SK-N-SH treated with all-trans-retinoic acid at 6 μM for 48 hours (cell line): ENCODE data around the gene RPRD1A.

Experiments
- ATAC-seq: fragments of 200-7000 bp; cut with Tn5 transposase; 3 replicates; pipeline ENCODE4 v1.9.1; 2020; ENCODE audit warnings: mild to moderate bottlenecking, moderate library complexity
- ARNTL ChIP-seq: fragments of 450-650 bp; formaldehyde crosslinking; IDR thresholded peaks from 2 replicates; pipeline ENCODE4 v1.5.0; 2020; ENCODE audit warnings: low read depth, mild to moderate bottlenecking, moderate library complexity, borderline replicate concordance
- BACH2 ChIP-seq: fragments of 250-450 bp; sonication (Bioruptor Pico); IDR thresholded peaks from 2 replicates; pipeline ENCODE4 v1.9.0; 2021; ENCODE audit warnings: mild to moderate bottlenecking, borderline replicate concordance
- CREB5 ChIP-seq: fragments of 250-450 bp; sonication (Bioruptor Pico); IDR thresholded peaks from 2 replicates; pipeline ENCODE4 v1.5.1; 2020; ENCODE audit warnings: low read depth, mild to moderate bottlenecking, moderate library complexity
- CSDC2 ChIP-seq: fragments of 250-450 bp; sonication (Bioruptor Pico); IDR thresholded peaks from 2 replicates; pipeline ENCODE4 v1.5.0; 2020; ENCODE audit warnings: mild to moderate bottlenecking, moderate library complexity
- CSRNP3 ChIP-seq: fragments of 250-450 bp; sonication (Bioruptor Pico); IDR thresholded peaks from 2 replicates; pipeline ENCODE4 v1.5.1; 2021; ENCODE audit warnings: mild to moderate bottlenecking, moderate library complexity
- GLIS3 ChIP-seq: fragments of 250-450 bp; sonication (Bioruptor Pico); IDR thresholded peaks from 2 replicates; pipeline ENCODE4 v1.5.0; 2020; ENCODE audit warnings: mild to moderate bottlenecking, moderate library complexity
- ISL1 ChIP-seq: fragments of 250-450 bp; sonication (Bioruptor Pico); IDR thresholded peaks from 2 replicates; pipeline ENCODE4 v2.1.2; 2022; ENCODE audit warnings: mild to moderate bottlenecking, moderate library complexity
- OSR1 ChIP-seq: fragments of 250-450 bp; sonication (Bioruptor Pico); IDR thresholded peaks from 2 replicates; pipeline ENCODE4 v1.8.0; 2022; ENCODE audit warnings: moderate library complexity, mild to moderate bottlenecking, inconsistent platforms
- PATZ1 ChIP-seq: fragments of 250-450 bp; sonication (Bioruptor Pico); IDR thresholded peaks from 2 replicates; pipeline ENCODE4 v1.8.0; 2020; ENCODE audit warnings: mild to moderate bottlenecking, moderate library complexity, borderline replicate concordance
- PPARA ChIP-seq: fragments of 250-450 bp; sonication (Bioruptor Pico); IDR thresholded peaks from 2 replicates; pipeline ENCODE4 v1.5.0; 2020; ENCODE audit warnings: mild to moderate bottlenecking, borderline replicate concordance
- RARB ChIP-seq: fragments of 250-450 bp; sonication (Bioruptor Pico); IDR thresholded peaks from 2 replicates; pipeline ENCODE4 v1.8.0; 2021; ENCODE audit warnings: mild to moderate bottlenecking, moderate library complexity
- SNAI2 ChIP-seq: fragments of 250-450 bp; sonication (Bioruptor Pico); IDR thresholded peaks from 2 replicates; pipeline ENCODE4 v1.5.0; 2020; ENCODE audit warnings: mild to moderate bottlenecking, moderate library complexity
- TCF4 ChIP-seq: fragments of 250-450 bp; sonication (Bioruptor Pico); IDR thresholded peaks from 2 replicates; pipeline ENCODE4 v1.8.0; 2021; ENCODE audit warnings: mild to moderate bottlenecking, moderate library complexity, borderline replicate concordance
- TOX ChIP-seq: fragments of 250-450 bp; sonication (Bioruptor Pico); IDR thresholded peaks from 2 replicates; pipeline ENCODE4 v1.8.0; 2021; ENCODE audit warnings: mild to moderate bottlenecking, moderate library complexity, borderline replicate concordance
- ZC3H10 ChIP-seq: fragments of 250-450 bp; sonication (Bioruptor Pico); IDR thresholded peaks from 2 replicates; pipeline ENCODE4 v1.5.1; 2021; ENCODE audit warnings: mild to moderate bottlenecking, moderate library complexity
- ZFP3 ChIP-seq: fragments of 250-450 bp; sonication (Bioruptor Pico); IDR thresholded peaks from 2 replicates; pipeline ENCODE4 v1.5.0; 2020; ENCODE audit warnings: mild to moderate bottlenecking, moderate library complexity
- ZFP30 ChIP-seq: fragments of 450-650 bp; formaldehyde crosslinking; IDR thresholded peaks from 2 replicates; pipeline ENCODE4 v1.5.0; 2022; ENCODE audit warnings: mild to moderate bottlenecking, moderate library complexity
- ZNF565 ChIP-seq: fragments of 450-650 bp; formaldehyde crosslinking; conservative IDR thresholded peaks from 2 replicates; pipeline ENCODE4 v1.5.0; 2020; ENCODE audit warnings: low read depth, mild to moderate bottlenecking, moderate library complexity
- ZNF70 ChIP-seq: fragments of 450-650 bp; formaldehyde crosslinking; IDR thresholded peaks from 2 replicates; pipeline ENCODE4 v1.5.0; 2020; ENCODE audit warnings: mild to moderate bottlenecking, moderate library complexity
- ZNF8 ChIP-seq: fragments of 450-650 bp; formaldehyde crosslinking; IDR thresholded peaks from 2 replicates; pipeline ENCODE4 v1.5.0; 2020; ENCODE audit warnings: mild to moderate bottlenecking, moderate library complexity

The RPRD1A gene

GRCh38 chr18:36017232-36017631 lies 50.1 kb downstream of the RPRD1A start (continued):
- TF ChIP-seq PATZ1 (CRISPR knock-in tag) (no peak), BACH2 (CRISPR knock-in tag) (no peak), ISL1 (CRISPR knock-in tag) (peak; percentile 25; the same call in 1 of the 2 replicates), CREB5 (CRISPR knock-in tag) (no peak), ZFP3 (CRISPR knock-in tag) (no peak), OSR1 (CRISPR knock-in tag) (no peak), ZNF70 (CRISPR knock-in tag) (no peak), RARB (CRISPR knock-in tag) (no peak), CSRNP3 (CRISPR knock-in tag) (0 out of 2 replicates have a peak, but pooled peaks have one; percentile 35), PPARA (CRISPR knock-in tag) (no peak), ZFP30 (CRISPR knock-in tag) (no peak), GLIS3 (CRISPR knock-in tag) (peak; percentile 90; the same call in 1 of the 2 replicates), CSDC2 (CRISPR knock-in tag) (no peak)
- TF ChIP-seq, all 23 proteins: peak for 5

- no peak for ATAC-seq
- TF ChIP-seq PPARA (CRISPR knock-in tag) (no peak), ZNF565 (CRISPR knock-in tag) (no peak), ZC3H10 (CRISPR knock-in tag) (no peak), PATZ1 (CRISPR knock-in tag) (no peak), ZFP3 (CRISPR knock-in tag) (no peak), CSRNP3 (CRISPR knock-in tag) (no peak), CSDC2 (CRISPR knock-in tag) (no peak), BACH2 (CRISPR knock-in tag) (no peak), RARB (CRISPR knock-in tag) (no peak), ZFP30 (CRISPR knock-in tag) (no peak), ARNTL (CRISPR knock-in tag) (no peak), OSR1 (CRISPR knock-in tag) (no peak), TCF4 (no peak), ISL1 (CRISPR knock-in tag) (no peak), ZNF70 (CRISPR knock-in tag) (no peak), CREB5 (CRISPR knock-in tag) (no peak), SNAI2 (CRISPR knock-in tag) (no peak), ZNF8 (no peak), TOX (no peak)
Observed at GRCh38 chr18:36015629-36016028, 51.7 kb downstream of the RPRD1A start.

GRCh38 chr18:36012891-36013290 lies 54.5 kb downstream of the RPRD1A start:
- TF ChIP-seq ARNTL (CRISPR knock-in tag) = no peak
- TF ChIP-seq, all 23 proteins: peak for 0
- ATAC-seq = no peak
